ENCODE measurements around the gene LFNG. TPM values are rescaled to one million over a fixed set of nuclear protein-coding genes. Genes with fewer than 3 reads are reported as not detected.

The LFNG gene
- total RNA-seq, 1 donor = 21.0 TPM

- no peak overlapping the region for H3K27ac ChIP-seq (ENCODE audit: low read depth, low read length)
- no peak overlapping the region for H3K4me2 ChIP-seq (ENCODE audit: insufficient read depth, low read length)
- no peaks in the 10 kb centered on the region for H3K36me3 ChIP-seq (ENCODE audit: insufficient read depth, low read length)
- H4K20me1 ChIP-seq (ENCODE audit: insufficient read depth, low read length) = no peaks in the 10 kb centered on the region
- no peak overlapping the region for H3K4me3 ChIP-seq (ENCODE audit: insufficient read depth, low read length)
- TF ChIP-seq CTCF (IDR thresholded peaks at IDR 0.05; ENCODE audit: extremely low read depth, low read depth, low read length) = no peak
- H3K79me2 ChIP-seq (ENCODE audit: insufficient read depth, low read length) = no peaks in the 10 kb centered on the region
- DNase-seq (ENCODE audit: insufficient read length, low spot score, missing footprints) = no peak
- no peak overlapping the region for H2AFZ ChIP-seq (ENCODE audit: low read length)
- no peaks in the 10 kb centered on the region for H3K27me3 ChIP-seq (ENCODE audit: insufficient read depth, low read length)
- peaks cover 31% of the 10 kb centered on the region for H3K4me1 ChIP-seq (ENCODE audit: insufficient read depth, low read length)
- H3K9me3 ChIP-seq (ENCODE audit: low read depth, low read length) = no peaks in the 10 kb centered on the region
These were observed 7.4 kb upstream of the LFNG start for GRCh38 chr7:2512179-2512661.

GRCh38 chr7:2512713-2513112 lies 6.9 kb upstream of the LFNG start:
- H3K4me3 ChIP-seq (ENCODE audit: insufficient read depth, low read length) = no peak overlapping the region
- TF ChIP-seq CTCF (IDR thresholded peaks at IDR 0.05; ENCODE audit: extremely low read depth, low read depth, low read length) = no peak
- no peaks in the 10 kb centered on the region for H3K36me3 ChIP-seq (ENCODE audit: insufficient read depth, low read length)
- H3K4me1 ChIP-seq (ENCODE audit: insufficient read depth, low read length) = peaks cover 36% of the 10 kb centered on the region
- no peaks in the 10 kb centered on the region for H3K9me3 ChIP-seq (ENCODE audit: low read depth, low read length)
- no peaks in the 10 kb centered on the region for H4K20me1 ChIP-seq (ENCODE audit: insufficient read depth, low read length)
- H2AFZ ChIP-seq (ENCODE audit: low read length) = no peak overlapping the region
- H3K27ac ChIP-seq (ENCODE audit: low read depth, low read length) = no peak overlapping the region
- H3K4me2 ChIP-seq (ENCODE audit: insufficient read depth, low read length) = no peak overlapping the region
- DNase-seq (ENCODE audit: insufficient read length, low spot score, missing footprints) = no peak
- no peaks in the 10 kb centered on the region for H3K79me2 ChIP-seq (ENCODE audit: insufficient read depth, low read length)
- no peaks in the 10 kb centered on the region for H3K27me3 ChIP-seq (ENCODE audit: insufficient read depth, low read length)

- TF ChIP-seq CTCF (IDR thresholded peaks at IDR 0.05; ENCODE audit: extremely low read depth, low read depth, low read length) = no peak
- no peak overlapping the region for H3K27ac ChIP-seq (ENCODE audit: low read depth, low read length)
- H3K4me2 ChIP-seq (ENCODE audit: insufficient read depth, low read length) = no peak overlapping the region
- no peaks in the 10 kb centered on the region for H3K36me3 ChIP-seq (ENCODE audit: insufficient read depth, low read length)
- H2AFZ ChIP-seq (ENCODE audit: low read length) = no peak overlapping the region
- no peaks in the 10 kb centered on the region for H3K9me3 ChIP-seq (ENCODE audit: low read depth, low read length)
- no peaks in the 10 kb centered on the region for H3K79me2 ChIP-seq (ENCODE audit: insufficient read depth, low read length)
- no peaks in the 10 kb centered on the region for H4K20me1 ChIP-seq (ENCODE audit: insufficient read depth, low read length)
- H3K4me1 ChIP-seq (ENCODE audit: insufficient read depth, low read length) = peaks cover 35% of the 10 kb centered on the region
- H3K27me3 ChIP-seq (ENCODE audit: insufficient read depth, low read length) = no peaks in the 10 kb centered on the region
- DNase-seq (ENCODE audit: insufficient read length, low spot score, missing footprints) = no peak
- H3K4me3 ChIP-seq (ENCODE audit: insufficient read depth, low read length) = no peak overlapping the region
These were observed 5.9 kb upstream of the LFNG start for GRCh38 chr7:2513702-2514101.

GRCh38 chr7:2514473-2515423 lies 4.8 kb upstream of the LFNG start:
- no peaks in the 10 kb centered on the region for H3K9me3 ChIP-seq (ENCODE audit: low read depth, low read length)
- no peaks in the 10 kb centered on the region for H3K36me3 ChIP-seq (ENCODE audit: insufficient read depth, low read length)
- no peak overlapping the region for H3K4me2 ChIP-seq (ENCODE audit: insufficient read depth, low read length)
- H2AFZ ChIP-seq (ENCODE audit: low read length) = no peak overlapping the region
- H3K27ac ChIP-seq (ENCODE audit: low read depth, low read length) = no peak overlapping the region
- H4K20me1 ChIP-seq (ENCODE audit: insufficient read depth, low read length) = no peaks in the 10 kb centered on the region
- H3K79me2 ChIP-seq (ENCODE audit: insufficient read depth, low read length) = no peaks in the 10 kb centered on the region
- H3K4me3 ChIP-seq (ENCODE audit: insufficient read depth, low read length) = no peak overlapping the region
- H3K27me3 ChIP-seq (ENCODE audit: insufficient read depth, low read length) = no peaks in the 10 kb centered on the region
- TF ChIP-seq CTCF (IDR thresholded peaks at IDR 0.05; ENCODE audit: extremely low read depth, low read depth, low read length) = no peak
- peaks cover 36% of the 10 kb centered on the region for H3K4me1 ChIP-seq (ENCODE audit: insufficient read depth, low read length)
- no peak for DNase-seq (ENCODE audit: insufficient read length, low spot score, missing footprints)

Measured in osteoblast (primary cell).